ENCODE data around the gene REV1. TPM values are rescaled to one million over a fixed set of nuclear protein-coding genes. Genes with fewer than 3 reads are reported as not detected.

The REV1 gene
- total and polyA plus RNA-seq, 9 of the 15 experiments (the other 6 are each of a cell fraction or from before 2014, with no cell fraction given) = 12.8 to 54.4 (median 29.6) TPM

DNA sequence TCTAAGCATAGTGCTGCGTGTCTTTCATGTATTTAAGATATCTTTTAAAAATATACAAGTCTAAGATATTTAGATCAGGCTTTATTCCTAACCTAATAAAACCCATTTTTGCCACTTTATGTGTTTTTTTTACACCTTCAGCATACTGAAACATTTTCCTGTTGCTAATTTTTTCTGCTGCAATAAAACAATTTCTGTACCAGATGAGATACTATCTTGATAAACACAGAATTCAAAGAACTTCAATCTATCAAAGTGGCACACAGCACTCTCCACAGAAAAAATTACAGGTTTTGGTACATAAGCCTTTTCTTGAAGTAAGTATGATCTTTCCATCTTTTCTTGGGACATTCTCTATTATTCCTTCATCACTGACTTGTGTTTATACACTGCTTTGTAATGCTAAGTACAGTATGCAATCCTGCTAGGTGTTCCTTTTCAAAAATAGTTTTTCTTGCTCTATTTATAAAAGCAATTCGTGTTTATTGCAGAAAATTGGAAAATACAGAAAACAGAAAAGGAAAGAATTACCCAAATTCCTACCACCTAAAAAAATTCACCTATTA, 16.2 kb downstream of the REV1 start:
- H3K27ac ChIP-seq (ENCODE audit: extremely low read depth, low read depth, low read length) = no peak overlapping the region
- POLR2A ChIA-PET = interaction anchor here (0.7 to 0.9 kb wide), 2 partner anchors 12 to 903 kb away, joined by 3 to 4 read pairs; no protein-coding TSS in a partner anchor
- peaks cover 99% of the 10 kb centered on the region for H3K79me2 ChIP-seq (ENCODE audit: control insufficient read depth, insufficient read depth, low read length)
- no TSS peak for BruUV-seq (replicated peaks)
- no peak for ATAC-seq
- in situ Hi-C loops (cut with MboI) = no loop called here
- H4K20me1 ChIP-seq (replicated peaks; ENCODE audit: control insufficient read depth, insufficient read depth, low read length) = peaks cover 15% of the 10 kb centered on the region; the same call in 1 of the 2 replicates
- no peak overlapping the region for H3K4me2 ChIP-seq (ENCODE audit: insufficient read depth, low read length)
- no peak overlapping the region for H2AFZ ChIP-seq (ENCODE audit: low read depth, low read length)
- H3K9me1 ChIP-seq (ENCODE audit: control insufficient read depth, insufficient read depth, low read length) = no peaks in the 10 kb centered on the region
- H3K4me1 ChIP-seq (replicated peaks in 1 of 2; ENCODE audit: control insufficient read depth in 2 of 2, insufficient read depth in 2 of 2, low read length in 2 of 2) = peaks cover 14 to 19% of the 10 kb centered on the region in 2 experiments; a peak in 4 of 5 replicates
- no peak overlapping the region for H3K4me3 ChIP-seq
- 0 out of 2 replicates have a peak, but pooled peaks cover 2% of the 10 kb centered on the region for H3K9me3 ChIP-seq (replicated peaks; ENCODE audit: control insufficient read depth, insufficient read depth, low read depth, low read length)
- H3K27me3 ChIP-seq (ENCODE audit: control insufficient read depth in 2 of 2, insufficient read depth in 2 of 2, low read length in 2 of 2) = no peaks in the 10 kb centered on the region
- no peak for TF ChIP-seq CREB5 (CRISPR knock-in tag; IDR thresholded peaks at IDR 0.05)
- no peak for TF ChIP-seq PBX2 (CRISPR knock-in tag; IDR thresholded peaks at IDR 0.05; ENCODE audit: low read depth)
- TF ChIP-seq PBX2 (tag; conservative IDR thresholded peaks at IDR 0.05; ENCODE audit: low read depth) = 0 out of 2 replicates have a peak, but pooled peaks have one; percentile 16
- no peak for TF ChIP-seq SNRNP70 (optimal IDR thresholded peaks at IDR 0.05; ENCODE audit: low read depth, low read length)
- TF ChIP-seq MEIS2 (IDR thresholded peaks at IDR 0.05; ENCODE audit: partially characterized antibody) = peak; percentile 25
- no peak for TF ChIP-seq ZNF146 (CRISPR knock-in tag; IDR thresholded peaks at IDR 0.05; ENCODE audit: unreplicated experiment)
- H3K36me3 ChIP-seq (ENCODE audit: control insufficient read depth, insufficient read depth, low read length) = peaks cover 11% of the 10 kb centered on the region; the same call in 2 of the 3 replicates
- H3K9ac ChIP-seq (ENCODE audit: insufficient read depth in 1 of 2, low read depth in 2 of 2, low read length in 2 of 2) = no peak overlapping the region
- FAIRE-seq = no peak
- DNase-seq (ENCODE audit: extremely low read depth in 1 of 4, low spot score in 3 of 4) = no peak
- CTCF ChIA-PET (ENCODE audit: low intra/inter-chr PET ratio) = no interaction called here
- 32% methylated on average over 2 of the region's 2 CpGs for WGBS (ENCODE audit: insufficient coverage, low coverage, missing lambda C conversion rate)
- intact Hi-C loops (cut with micrococcal nuclease) = no loop called here
